ENCODE data around the gene KANK2. TPM values are rescaled to one million over a fixed set of nuclear protein-coding genes. Genes with fewer than 3 reads are reported as not detected.
"Not testable (repeated sequence)": the region's sequence is repeated elsewhere in the genome, so short reads cannot be mapped to it uniquely, and the experiment has no call there.

KANK2 gene
- total RNA-seq, 1 donor from 2014 or later, result 84.7 TPM

DNA sequence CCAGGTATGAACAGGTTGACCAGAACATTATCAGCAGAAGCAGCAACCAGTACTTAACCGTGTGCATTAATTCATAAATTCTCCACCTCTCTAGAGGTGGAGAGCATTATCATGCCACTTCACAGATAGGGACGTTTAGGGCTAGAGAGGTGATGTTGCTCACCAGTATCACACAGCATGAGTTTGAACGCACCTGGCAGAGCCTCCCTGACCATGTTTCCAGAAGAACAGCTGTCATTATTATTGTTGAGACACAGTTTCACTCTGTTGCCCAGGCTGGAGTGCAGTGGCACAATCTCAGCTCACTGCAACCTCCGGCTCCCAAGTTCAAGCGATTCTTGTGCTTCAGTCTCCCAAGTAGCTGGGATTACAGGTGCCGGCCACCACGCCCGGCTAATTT is 6.8 kb downstream of the KANK2 start:
- Mint-ChIP-seq H3K27ac (peak overlapping the region; percentile 48), H3K9me3 (no peaks in the 10 kb centered on the region), H3K27me3 (ENCODE audit: low read depth) (no peaks in the 10 kb centered on the region), H3K36me3 (peaks cover 25% of the 10 kb centered on the region), H3K4me1 (peaks cover 10% of the 10 kb centered on the region), H3K4me3 (no peak overlapping the region)
- no peak for DNase-seq (ENCODE audit: low spot score in 2 of 2, unreplicated experiment in 2 of 2)
- TF ChIP-seq, protein P1, sequence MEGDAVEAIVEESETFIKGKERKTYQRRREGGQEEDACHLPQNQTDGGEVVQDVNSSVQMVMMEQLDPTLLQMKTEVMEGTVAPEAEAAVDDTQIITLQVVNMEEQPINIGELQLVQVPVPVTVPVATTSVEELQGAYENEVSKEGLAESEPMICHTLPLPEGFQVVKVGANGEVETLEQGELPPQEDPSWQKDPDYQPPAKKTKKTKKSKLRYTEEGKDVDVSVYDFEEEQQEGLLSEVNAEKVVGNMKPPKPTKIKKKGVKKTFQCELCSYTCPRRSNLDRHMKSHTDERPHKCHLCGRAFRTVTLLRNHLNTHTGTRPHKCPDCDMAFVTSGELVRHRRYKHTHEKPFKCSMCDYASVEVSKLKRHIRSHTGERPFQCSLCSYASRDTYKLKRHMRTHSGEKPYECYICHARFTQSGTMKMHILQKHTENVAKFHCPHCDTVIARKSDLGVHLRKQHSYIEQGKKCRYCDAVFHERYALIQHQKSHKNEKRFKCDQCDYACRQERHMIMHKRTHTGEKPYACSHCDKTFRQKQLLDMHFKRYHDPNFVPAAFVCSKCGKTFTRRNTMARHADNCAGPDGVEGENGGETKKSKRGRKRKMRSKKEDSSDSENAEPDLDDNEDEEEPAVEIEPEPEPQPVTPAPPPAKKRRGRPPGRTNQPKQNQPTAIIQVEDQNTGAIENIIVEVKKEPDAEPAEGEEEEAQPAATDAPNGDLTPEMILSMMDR (IDR thresholded peaks at IDR 0.05; ENCODE audit: unreplicated experiment), result no peak

DNA sequence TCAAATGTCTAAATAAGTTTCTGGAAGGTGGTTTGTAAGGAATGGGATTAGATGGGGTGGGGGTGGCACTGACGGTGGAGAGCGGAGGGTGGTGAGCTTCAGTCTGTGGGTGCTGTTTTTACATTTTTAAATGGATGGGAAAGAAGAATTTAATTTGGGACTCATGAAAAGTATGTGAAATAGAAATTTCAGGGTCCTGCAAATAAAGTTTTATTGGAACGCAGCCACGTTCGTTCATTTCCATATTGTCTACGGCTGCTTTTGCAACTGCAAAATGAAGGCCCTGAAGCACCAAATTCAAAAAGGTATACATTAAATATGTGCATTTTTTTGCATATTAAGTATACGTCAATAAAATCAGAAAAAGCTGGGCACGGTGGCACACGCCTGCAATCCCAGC is 9.9 kb downstream of the KANK2 start:
- Mint-ChIP-seq H3K36me3 (peaks cover 32% of the 10 kb centered on the region), H3K9me3 (peaks cover 5% of the 10 kb centered on the region), H3K4me1 (peaks cover 6% of the 10 kb centered on the region), H3K4me3 (no peak overlapping the region), H3K27ac (peak overlapping the region; percentile 32), H3K27me3 (ENCODE audit: low read depth) (no peaks in the 10 kb centered on the region)
- DNase-seq (ENCODE audit: low spot score in 2 of 2, unreplicated experiment in 2 of 2), result no peak
- TF ChIP-seq, protein P1 (IDR thresholded peaks at IDR 0.05; ENCODE audit: unreplicated experiment), result no peak

DNA sequence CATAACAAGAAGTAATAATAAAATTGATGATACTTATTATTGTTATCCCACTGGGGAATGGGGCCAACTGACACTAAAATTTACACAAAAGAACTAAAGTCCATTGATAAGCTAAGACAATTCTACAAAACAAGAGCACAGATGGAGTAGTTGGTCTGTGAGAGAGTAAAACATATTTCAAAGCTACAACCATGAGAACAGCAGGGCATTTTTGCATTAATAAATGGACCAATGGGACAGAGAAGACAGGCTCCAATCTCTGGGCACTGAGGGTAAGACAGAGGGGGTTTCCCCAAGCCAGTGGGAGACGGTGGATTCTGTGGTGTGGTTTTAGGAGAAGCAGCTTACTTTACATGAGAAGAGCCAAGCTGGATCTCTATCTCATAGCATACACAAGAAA is 14.4 kb downstream of the KANK2 start:
- Mint-ChIP-seq H3K4me3 (no peak overlapping the region), H3K27me3 (ENCODE audit: low read depth) (no peaks in the 10 kb centered on the region), H3K27ac (no peak overlapping the region), H3K4me1 (peaks cover 1% of the 10 kb centered on the region), H3K36me3 (peaks cover 29% of the 10 kb centered on the region), H3K9me3 (peaks cover 5% of the 10 kb centered on the region)
- no peak for DNase-seq (ENCODE audit: low spot score in 2 of 2, unreplicated experiment in 2 of 2)
- TF ChIP-seq, protein P1 (IDR thresholded peaks at IDR 0.05; ENCODE audit: unreplicated experiment), result no peak

DNA sequence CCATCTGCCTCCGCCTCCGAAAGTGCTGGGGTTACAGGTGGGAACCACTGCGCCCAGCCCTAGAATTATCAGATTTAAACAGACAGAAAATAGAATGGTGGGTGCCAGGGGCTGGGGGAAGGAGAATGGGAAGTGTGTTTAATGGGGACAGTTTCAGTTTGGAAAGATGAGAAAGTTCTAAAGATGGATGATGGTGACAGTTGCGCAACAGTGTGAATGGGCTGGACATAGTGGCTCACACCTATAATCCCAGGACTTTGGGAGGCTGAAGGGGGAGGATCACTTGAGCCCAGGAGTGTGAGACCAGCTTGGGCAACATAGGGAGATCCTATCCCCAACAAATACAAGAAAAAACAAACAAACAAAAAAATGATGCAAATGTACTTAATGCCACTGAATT is 15.9 kb downstream of the KANK2 start:
- TF ChIP-seq, protein P1 (IDR thresholded peaks at IDR 0.05; ENCODE audit: unreplicated experiment), result no peak
- Mint-ChIP-seq H3K36me3 (peaks cover 28% of the 10 kb centered on the region), H3K27ac (peak overlapping the region; percentile 35), H3K4me1 (peaks cover 1% of the 10 kb centered on the region), H3K4me3 (no peak overlapping the region), H3K9me3 (peaks cover 5% of the 10 kb centered on the region), H3K27me3 (ENCODE audit: low read depth) (no peaks in the 10 kb centered on the region)
- no peak for DNase-seq (ENCODE audit: low spot score in 2 of 2, unreplicated experiment in 2 of 2)

DNA sequence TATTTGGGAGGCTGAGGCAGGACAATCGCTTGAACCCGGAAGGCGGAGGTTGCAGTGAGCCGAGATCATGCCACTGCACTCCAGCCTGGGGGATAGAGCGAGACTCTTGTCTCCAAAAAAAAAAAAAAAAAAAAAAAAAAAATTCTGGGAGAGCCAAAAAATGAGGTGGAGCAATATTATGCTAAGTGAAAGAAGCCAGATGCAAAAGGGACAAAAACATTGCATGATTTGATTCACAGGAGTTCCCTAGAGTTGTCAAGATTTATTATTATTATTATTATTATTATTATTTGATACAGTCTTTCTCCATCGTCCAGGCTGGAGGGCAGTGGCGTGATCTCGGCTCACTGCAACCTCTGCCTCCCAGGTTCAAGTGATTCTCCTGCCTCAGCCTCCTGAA is 16.4 kb downstream of the KANK2 start:
- H3K27ac Mint-ChIP-seq; H3K4me1 Mint-ChIP-seq; DNase-seq (ENCODE audit: low spot score in 2 of 2, unreplicated experiment in 2 of 2); H3K27me3 Mint-ChIP-seq (ENCODE audit: low read depth); H3K9me3 Mint-ChIP-seq; H3K4me3 Mint-ChIP-seq: not testable (repeated sequence)
- peaks cover 33% of the 10 kb centered on the region for H3K36me3 Mint-ChIP-seq

DNA sequence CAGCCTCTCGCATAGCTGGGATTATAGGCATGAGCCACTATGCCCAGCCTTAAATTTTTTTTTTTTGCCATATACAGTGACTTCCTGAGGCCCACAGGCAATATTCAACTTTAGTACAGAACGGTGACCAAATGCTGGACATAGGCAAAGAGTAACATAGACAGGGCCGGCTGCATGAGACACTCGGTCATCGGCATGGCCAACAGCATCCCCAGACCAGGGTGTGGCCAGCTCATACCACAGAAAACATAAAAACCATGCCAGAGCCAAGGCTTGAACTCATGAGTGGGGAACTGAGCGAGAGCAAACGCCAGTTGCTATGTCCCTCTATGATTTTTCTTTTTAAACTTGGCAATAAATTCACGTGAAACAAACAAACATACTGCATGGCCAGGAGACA is 17.0 kb downstream of the KANK2 start:
- TF ChIP-seq, protein P1 (IDR thresholded peaks at IDR 0.05; ENCODE audit: unreplicated experiment), result no peak
- Mint-ChIP-seq H3K36me3 (peaks cover 33% of the 10 kb centered on the region), H3K27ac (no peak overlapping the region), H3K4me1 (no peaks in the 10 kb centered on the region), H3K27me3 (ENCODE audit: low read depth) (no peaks in the 10 kb centered on the region), H3K4me3 (no peak overlapping the region), H3K9me3 (peaks cover 5% of the 10 kb centered on the region)
- no peak for DNase-seq (ENCODE audit: low spot score in 2 of 2, unreplicated experiment in 2 of 2)

Data from mesothelial cell of epicardium (in vitro differentiated cells).